ENCODE measurements around the gene ABO.
"Not testable (repeated sequence)": the region's sequence is repeated elsewhere in the genome, so short reads cannot be mapped to it uniquely, and the experiment has no call there.

The ABO gene

GRCh38 chr9:133286523-133286922, 11.5 kb upstream of the ABO start:
- DNase-seq: no peak

GRCh38 chr9:133285252-133285775, 10.3 kb upstream of the ABO start:
- DNase-seq: no peak

GRCh38 chr9:133284362-133284761, 9.4 kb upstream of the ABO start:
- no peak for DNase-seq

GRCh38 chr9:133283255-133284032, 8.4 kb upstream of the ABO start:
- DNase-seq: not testable (repeated sequence)

GRCh38 chr9:133282464-133283238, 7.7 kb upstream of the ABO start:
- no peak for DNase-seq

GRCh38 chr9:133280392-133280791, 5.4 kb upstream of the ABO start:
- DNase-seq: no peak

- no peak for DNase-seq
These were observed 3.4 kb upstream of the ABO start for GRCh38 chr9:133278161-133279114.

- DNase-seq: no peak
These were observed 2.5 kb upstream of the ABO start for GRCh38 chr9:133277467-133277866.

- DNase-seq: no peak
These were observed 1.9 kb upstream of the ABO start for GRCh38 chr9:133276923-133277322.

GRCh38 chr9:133276001-133276884, 1.2 kb upstream of the ABO start:
- DNase-seq: no peak

GRCh38 chr9:133274236-133275104, 531 bp downstream of the ABO start:
- no peak for DNase-seq

- DNase-seq: no peak
These were observed 1.2 kb downstream of the ABO start for GRCh38 chr9:133273819-133274218.

GRCh38 chr9:133273098-133273497, 1.9 kb downstream of the ABO start:
- no peak for DNase-seq

- no peak for DNase-seq
These were observed 5.3 kb downstream of the ABO start for GRCh38 chr9:133269537-133270362.

GRCh38 chr9:133269136-133269535, 5.9 kb downstream of the ABO start:
- not testable (repeated sequence) for DNase-seq

GRCh38 chr9:133268335-133269056, 6.5 kb downstream of the ABO start:
- no peak for DNase-seq

- no peak for DNase-seq
These were observed 10.7 kb downstream of the ABO start for GRCh38 chr9:133264235-133264764.

- DNase-seq: no peak
These were observed 11.4 kb downstream of the ABO start for GRCh38 chr9:133263557-133263956.

GRCh38 chr9:133262226-133262625, 12.8 kb downstream of the ABO start:
- DNase-seq: no peak
